PC-3 (cell line): Measurements from ENCODE around the gene ZCCHC14. TPM values are rescaled to one million over a fixed set of nuclear protein-coding genes. Genes with fewer than 3 reads are reported as not detected.

Source experiments
- ATAC-seq: fragments of 200-7000 bp; cut with Tn5 transposase; 2 replicates; pipeline ENCODE4 v1.9.1; 2020; ENCODE audit warnings: mild to moderate bottlenecking, moderate library complexity
- BruUV-seq: library from RNA; stranded (reverse); fragments of 400-500 nt; replicated peaks from 2 replicates; lab custom pipeline; 2021; lab: Mats Ljungman, UMichigan
- CTCF ChIA-PET: fragments of 300-600 bp; sonication (Branson Sonifier 250); formaldehyde crosslinking; loops from one replicate; lab custom pipeline; 2022; ENCODE audit warnings: antibody characterized with exemption; lab: Charles Lee
- POLR2A ChIA-PET: fragments of 300-600 bp; sonication (Branson Sonifier 250); formaldehyde crosslinking; loops from one replicate; lab custom pipeline; 2022; ENCODE audit warnings: antibody characterized with exemption; ENCODE audit not compliant: unreplicated experiment; lab: Charles Lee
- DNase-seq: peaks from one replicate; pipeline ENCODE4 v3.0.0-alpha.2; 2015
- H2AFZ ChIP-seq: fragments of 300-600 bp; sonication (generic); 2 replicates; pipeline ENCODE4 v1.6.0; 2016; ENCODE audit warnings: antibody characterized with exemption, low read length
- H3F3A ChIP-seq: fragments of 300-600 bp; sonication (generic); one replicate; pipeline ENCODE4 v1.6.0; 2017; ENCODE audit warnings: antibody characterized with exemption, low read length, control low read depth, mild to moderate bottlenecking; ENCODE audit not compliant: unreplicated experiment
- H3K27ac ChIP-seq: fragments of 300-600 bp; sonication (generic); 2 replicates; pipeline ENCODE4 v1.5.1; 2016; ENCODE audit warnings: mild to moderate bottlenecking, low read length
- H3K27me3 ChIP-seq: fragments of 300-600 bp; sonication (generic); 2 replicates; pipeline ENCODE4 v1.6.1; 2016; ENCODE audit warnings: low read length, mixed read lengths
- H3K36me3 ChIP-seq: fragments of 300-600 bp; sonication (generic); 2 replicates; pipeline ENCODE4 v1.6.1; 2016; ENCODE audit warnings: low read depth, mixed run types, low read length, mixed read lengths
- H3K4me1 ChIP-seq: fragments of 300-600 bp; sonication (generic); 2 replicates; pipeline ENCODE4 v1.5.1; 2016; ENCODE audit warnings: low read length; ENCODE audit not compliant: insufficient read depth
- H3K4me2 ChIP-seq: fragments of 300-600 bp; sonication (generic); 2 replicates; pipeline ENCODE4 v1.6.0; 2016; ENCODE audit warnings: low read length
- H3K4me3 ChIP-seq: fragments of 300-600 bp; sonication (generic); 2 replicates; pipeline ENCODE4 v1.5.1; 2016; ENCODE audit warnings: mild to moderate bottlenecking, low read length, mixed read lengths
- H3K79me2 ChIP-seq: fragments of 300-600 bp; sonication (generic); 2 replicates; pipeline ENCODE4 v1.6.1; 2017; ENCODE audit warnings: low read length, mixed read lengths
- H3K9ac ChIP-seq: fragments of 300-600 bp; sonication (generic); 2 replicates; pipeline ENCODE4 v1.6.0; 2016; ENCODE audit warnings: mild to moderate bottlenecking, low read length
- H3K9me2 ChIP-seq: fragments of 300-600 bp; sonication (generic); replicated peaks from 2 replicates; pipeline ENCODE4 v1.6.1; 2016; ENCODE audit warnings: mixed run types, low read length, mixed read lengths
- H3K9me3 ChIP-seq: fragments of 300-600 bp; sonication (generic); 2 replicates; pipeline ENCODE4 v1.6.1; 2016; ENCODE audit warnings: low read length, mixed read lengths
- H4K20me1 ChIP-seq: fragments of 300-600 bp; sonication (generic); 2 replicates; pipeline ENCODE4 v1.6.1; 2016; ENCODE audit warnings: low read length, mixed read lengths
- CTCF ChIP-seq: fragments of 300-600 bp; sonication (generic); conservative IDR thresholded peaks from 2 replicates; pipeline ENCODE4 v1.5.1; 2017; ENCODE audit warnings: antibody characterized with exemption, low read depth, mild to moderate bottlenecking, low read length
- EZH2 ChIP-seq: fragments of 300-600 bp; sonication (generic); IDR thresholded peaks from one replicate; pipeline ENCODE4 v1.6.1; 2017; ENCODE audit warnings: antibody characterized with exemption, mild to moderate bottlenecking, low read length; ENCODE audit not compliant: unreplicated experiment
- EZH2phosphoT487 ChIP-seq: fragments of 300-600 bp; sonication (generic); IDR thresholded peaks from 2 replicates; pipeline ENCODE4 v1.6.1; 2018; ENCODE audit warnings: mild to moderate bottlenecking, antibody characterized with exemption, low read length, borderline replicate concordance
- intact Hi-C: fragments of 100-400 bp; cut with micrococcal nuclease; formaldehyde crosslinking; loops from 2 replicates; pipeline ENCODE4 v1.9.0; 2023
- total RNA-seq: library from RNA; depleted of rRNA; stranded (reverse); fragments of >200 nt; gene quantifications from 2 replicates; pipeline ENCODE4 v1.2.3, GENCODE V29; 2014; rRNA removed

The ZCCHC14 gene
- total RNA-seq, 1 experiment from 2014 or later = 5.3 TPM

- no peak for DNase-seq
- Histone ChIP-seq H3K36me3 (no peaks in the 10 kb centered on the region; the same call in 1 of the 2 replicates), H3K9me3 (no peaks in the 10 kb centered on the region), H2AFZ (no peak overlapping the region), H4K20me1 (no peaks in the 10 kb centered on the region), H3K27ac (no peak overlapping the region), H3K79me2 (no peaks in the 10 kb centered on the region), H3K9me2 (no peaks in the 10 kb centered on the region), H3K27me3 (no peaks in the 10 kb centered on the region), H3K4me3 (no peak overlapping the region), H3K9ac (no peak overlapping the region), H3K4me1 (no peaks in the 10 kb centered on the region), H3F3A (no peaks in the 10 kb centered on the region), H3K4me2 (no peak overlapping the region)
- BruUV-seq = no TSS peak
- ChIA-PET CTCF (no interaction called here), POLR2A (no interaction called here)
- no peak for TF ChIP-seq CTCF
- TF ChIP-seq EZH2phosphoT487 = no peak
- no peak for TF ChIP-seq EZH2
- intact Hi-C loops = no loop called here
- ATAC-seq = no peak
Measured at GRCh38 chr16:87358250-87358649, 134.6 kb downstream of the ZCCHC14 start.

GRCh38 chr16:87356491-87356853 is 136.4 kb downstream of the ZCCHC14 start:
- no peaks in the 10 kb centered on the region; the same call in 1 of the 2 replicates for H3K36me3 ChIP-seq
- H3K27me3 ChIP-seq = no peaks in the 10 kb centered on the region
- H3K4me2 ChIP-seq = no peak overlapping the region
- no peaks in the 10 kb centered on the region for H3K79me2 ChIP-seq
- no peaks in the 10 kb centered on the region for H3K9me2 ChIP-seq
- BruUV-seq = no TSS peak
- H2AFZ ChIP-seq = no peak overlapping the region
- no peak overlapping the region for H3K27ac ChIP-seq
- no peaks in the 10 kb centered on the region for H3K4me1 ChIP-seq
- H3F3A ChIP-seq = no peaks in the 10 kb centered on the region
- H3K4me3 ChIP-seq = no peak overlapping the region
- H3K9ac ChIP-seq = no peak overlapping the region
- TF ChIP-seq CTCF (no peak), EZH2phosphoT487 (no peak), EZH2 (no peak)
- CTCF ChIA-PET = no interaction called here
- no peak for ATAC-seq
- POLR2A ChIA-PET = interaction anchor here (0.6 kb wide), 1 partner anchor 39 kb away, joined by 5 read pairs; the partner anchor contains the start of gene C16orf95
- intact Hi-C loops = no loop called here
- H3K9me3 ChIP-seq = no peaks in the 10 kb centered on the region
- H4K20me1 ChIP-seq = no peaks in the 10 kb centered on the region
- DNase-seq = no peak

Other genes starting within 250 kb of the ZCCHC14 start
- 2.4 and 3.3 TPM in 2 replicates for gene C16orf95, start 175.6 kb downstream of the ZCCHC14 start, total RNA-seq
- 14.8 and 17.7 TPM in 2 replicates for gene FBXO31, start 109.2 kb downstream of the ZCCHC14 start, total RNA-seq
- gene MAP1LC3B, start 100.7 kb downstream of the ZCCHC14 start, total RNA-seq = 11.0 and 11.9 TPM in 2 replicates
- gene JPH3, start 109.5 kb upstream of the ZCCHC14 start, total RNA-seq = not detected in 2 replicates